OCI-LY1 (cell line): ENCODE data around the gene ZNF18.

ENCODE experiments used
- EZH2 ChIP-seq: fragments of 200-600 bp; sonication (generic), shearing (Covaris generic); IDR thresholded peaks from 2 replicates; pipeline ENCODE4 v1.8.0; 2017; ENCODE audit warnings: borderline replicate concordance, mixed run types, mild to moderate bottlenecking, antibody characterized with exemption, low read length, moderate library complexity, mixed read lengths
- TF ChIP-seq, protein P1 (sequence below): fragments of 200-600 bp; sonication (generic), shearing (Covaris generic); IDR thresholded peaks from 2 replicates; pipeline ENCODE4 v1.5.1; 2017; ENCODE audit warnings: mild to moderate bottlenecking, antibody characterized with exemption, low read length, moderate library complexity, mixed read lengths

DNA sequence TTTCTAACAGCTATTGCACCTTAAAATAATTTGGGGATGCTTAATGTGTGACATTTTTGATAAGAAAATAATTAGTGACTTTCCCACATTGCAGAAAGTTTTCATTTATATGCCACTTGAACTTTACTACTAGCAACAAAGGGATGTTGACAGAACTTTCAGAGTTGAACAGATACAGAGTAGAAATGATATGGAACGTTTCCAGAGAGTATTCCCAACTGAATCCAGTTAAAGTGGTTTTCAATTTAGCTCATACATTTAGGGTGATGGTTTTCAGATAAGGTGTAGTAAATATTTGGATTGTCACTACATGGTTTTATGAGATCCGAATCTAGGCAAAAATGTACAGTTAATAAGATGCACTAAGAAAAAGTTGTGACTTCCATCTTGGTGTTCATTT lies 40.7 kb upstream of the ZNF18 start:
- TF ChIP-seq, protein P1, sequence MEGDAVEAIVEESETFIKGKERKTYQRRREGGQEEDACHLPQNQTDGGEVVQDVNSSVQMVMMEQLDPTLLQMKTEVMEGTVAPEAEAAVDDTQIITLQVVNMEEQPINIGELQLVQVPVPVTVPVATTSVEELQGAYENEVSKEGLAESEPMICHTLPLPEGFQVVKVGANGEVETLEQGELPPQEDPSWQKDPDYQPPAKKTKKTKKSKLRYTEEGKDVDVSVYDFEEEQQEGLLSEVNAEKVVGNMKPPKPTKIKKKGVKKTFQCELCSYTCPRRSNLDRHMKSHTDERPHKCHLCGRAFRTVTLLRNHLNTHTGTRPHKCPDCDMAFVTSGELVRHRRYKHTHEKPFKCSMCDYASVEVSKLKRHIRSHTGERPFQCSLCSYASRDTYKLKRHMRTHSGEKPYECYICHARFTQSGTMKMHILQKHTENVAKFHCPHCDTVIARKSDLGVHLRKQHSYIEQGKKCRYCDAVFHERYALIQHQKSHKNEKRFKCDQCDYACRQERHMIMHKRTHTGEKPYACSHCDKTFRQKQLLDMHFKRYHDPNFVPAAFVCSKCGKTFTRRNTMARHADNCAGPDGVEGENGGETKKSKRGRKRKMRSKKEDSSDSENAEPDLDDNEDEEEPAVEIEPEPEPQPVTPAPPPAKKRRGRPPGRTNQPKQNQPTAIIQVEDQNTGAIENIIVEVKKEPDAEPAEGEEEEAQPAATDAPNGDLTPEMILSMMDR = no peak
- no peak for TF ChIP-seq EZH2
